Skeletal muscle satellite cell (primary cell): Measurements from ENCODE around the gene STKLD1. TPM values are rescaled to one million over a fixed set of nuclear protein-coding genes. Genes with fewer than 3 reads are reported as not detected.
"Not testable (repeated sequence)": the region's sequence is repeated elsewhere in the genome, so short reads cannot be mapped to it uniquely, and the experiment has no call there.

ENCODE experiments used
- H3K27me3 ChIP-seq: 2 replicates; pipeline ENCODE4 v1.7.0; 2013; ENCODE audit warnings: low read length; ENCODE audit not compliant: control insufficient read depth, insufficient read depth
- H3K36me3 ChIP-seq: 2 replicates; pipeline ENCODE4 v1.7.0; 2013; ENCODE audit warnings: mild to moderate bottlenecking, control low read depth, low read length; ENCODE audit not compliant: insufficient read depth
- H3K4me1 ChIP-seq: 2 replicates; pipeline ENCODE4 v1.7.0; 2013; ENCODE audit warnings: low read length; ENCODE audit not compliant: control insufficient read depth, insufficient read depth
- H3K4me2 ChIP-seq: 2 replicates; pipeline ENCODE4 v1.7.0; 2013; ENCODE audit warnings: mild to moderate bottlenecking, low read length
- H3K4me3 ChIP-seq: 2 replicates; pipeline ENCODE4 v1.7.0; 2013; ENCODE audit warnings: low read length
- H3K9ac ChIP-seq: 2 replicates; pipeline ENCODE4 v1.7.0; 2013; ENCODE audit warnings: mild to moderate bottlenecking, low read depth, low read length, moderate library complexity
- H3K9me3 ChIP-seq: replicated peaks from 2 replicates; pipeline ENCODE4 v1.7.0; 2013; ENCODE audit warnings: mild to moderate bottlenecking, control low read depth, low read length
- total RNA-seq: library from RNA; depleted of rRNA; stranded (reverse); fragments of >200 nt; gene quantifications from 2 replicates; pipeline ENCODE4 v1.2.3, GENCODE V29; 2012; rRNA removed

The STKLD1 gene
- total RNA-seq, result 1.1 TPM in 1 of 2 replicates, not detected in the other

DNA sequence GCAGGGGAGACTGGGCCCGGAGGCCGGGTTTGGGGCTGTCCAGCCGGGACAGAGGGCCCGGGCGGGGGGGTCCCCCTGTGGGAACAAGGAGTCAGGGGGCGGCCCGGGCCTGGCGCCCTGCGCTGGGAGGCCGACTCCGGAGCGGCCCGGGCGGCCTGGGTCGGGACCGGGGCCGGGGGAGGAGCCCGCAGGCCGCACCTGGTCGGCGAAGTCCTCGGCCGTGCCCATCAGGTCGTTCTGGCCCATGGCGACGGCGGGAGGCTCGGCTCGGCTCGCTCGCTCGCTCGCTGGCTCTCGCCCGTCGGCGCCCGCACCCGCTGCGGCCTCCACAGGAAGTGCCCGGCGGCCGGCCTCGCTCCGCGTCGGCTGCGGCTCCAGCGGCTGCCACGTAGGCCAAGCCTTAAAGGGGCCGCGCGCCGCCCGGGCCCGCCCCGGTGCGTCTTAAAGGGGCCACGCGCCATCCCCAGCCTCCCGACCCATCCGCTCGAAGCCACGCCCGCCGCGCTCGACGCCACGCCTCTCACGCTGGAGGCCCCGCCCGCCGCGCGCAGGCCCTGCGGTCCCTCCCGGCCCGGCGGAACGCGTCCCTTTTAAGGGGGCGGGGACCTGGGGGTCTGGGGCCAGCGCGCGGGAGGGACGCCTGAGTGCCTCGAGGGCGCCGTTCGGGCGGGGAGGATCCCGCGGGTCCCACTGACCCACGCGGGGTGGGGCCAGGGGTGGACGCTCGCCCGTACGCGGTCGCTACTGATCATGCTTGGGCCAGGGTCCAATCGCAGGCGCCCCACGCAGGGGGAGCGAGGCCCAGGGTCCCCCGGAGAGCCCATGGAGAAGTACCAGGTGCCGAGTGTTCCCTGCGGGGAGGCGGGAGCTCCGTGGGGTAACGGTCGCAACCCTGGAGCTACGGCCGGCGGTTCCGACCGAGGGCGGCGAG, at the start of gene STKLD1, which contains the start of gene SURF4:
TSS of gene STKLD1 (plus strand) at position 643 of the 931 bp plus-strand sequence. CDS start at position 751, 108 bp downstream.
TSS of gene SURF4 (minus strand) at position 337 of the 931 bp plus-strand sequence. CDS start at position 246, 91 bp downstream.
- Histone ChIP-seq H3K4me3 (peak within 1 kb of the TSS; percentile 93), H3K36me3 (peaks cover 24% of the 10 kb centered on the region), H3K4me2 (peak within 1 kb of the TSS; percentile 97), H3K9me3 (no peaks in the 10 kb centered on the region), H3K27me3 (no peaks in the 10 kb centered on the region), H3K9ac (peak within 1 kb of the TSS; percentile 96), H3K4me1 (peaks cover 39% of the 10 kb centered on the region)

DNA sequence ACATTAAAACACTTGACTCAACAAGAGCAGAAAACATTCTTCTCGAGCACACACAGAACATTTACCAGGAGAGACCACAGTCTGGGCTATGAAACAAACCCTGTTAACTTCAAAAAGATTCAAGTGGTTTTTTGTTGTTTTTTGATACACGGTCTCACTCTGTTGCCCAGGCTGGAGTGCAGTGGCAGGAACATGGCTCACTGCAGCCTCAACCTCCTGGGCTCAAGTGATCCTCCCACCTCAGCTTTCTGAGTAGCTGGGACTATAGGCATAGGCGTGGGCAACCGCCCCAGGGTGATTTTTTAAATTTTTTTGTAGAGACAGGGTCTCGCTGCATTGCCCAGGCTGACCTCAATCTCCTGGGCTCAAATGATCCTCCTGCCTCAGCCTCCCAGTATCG, 49.1 kb upstream of the STKLD1 start:
- not testable (repeated sequence) for H3K9ac ChIP-seq, H3K27me3 ChIP-seq, H3K4me1 ChIP-seq, H3K4me3 ChIP-seq, H3K9me3 ChIP-seq, H3K4me2 ChIP-seq
- H3K36me3 ChIP-seq, result peaks cover 18% of the 10 kb centered on the region

DNA sequence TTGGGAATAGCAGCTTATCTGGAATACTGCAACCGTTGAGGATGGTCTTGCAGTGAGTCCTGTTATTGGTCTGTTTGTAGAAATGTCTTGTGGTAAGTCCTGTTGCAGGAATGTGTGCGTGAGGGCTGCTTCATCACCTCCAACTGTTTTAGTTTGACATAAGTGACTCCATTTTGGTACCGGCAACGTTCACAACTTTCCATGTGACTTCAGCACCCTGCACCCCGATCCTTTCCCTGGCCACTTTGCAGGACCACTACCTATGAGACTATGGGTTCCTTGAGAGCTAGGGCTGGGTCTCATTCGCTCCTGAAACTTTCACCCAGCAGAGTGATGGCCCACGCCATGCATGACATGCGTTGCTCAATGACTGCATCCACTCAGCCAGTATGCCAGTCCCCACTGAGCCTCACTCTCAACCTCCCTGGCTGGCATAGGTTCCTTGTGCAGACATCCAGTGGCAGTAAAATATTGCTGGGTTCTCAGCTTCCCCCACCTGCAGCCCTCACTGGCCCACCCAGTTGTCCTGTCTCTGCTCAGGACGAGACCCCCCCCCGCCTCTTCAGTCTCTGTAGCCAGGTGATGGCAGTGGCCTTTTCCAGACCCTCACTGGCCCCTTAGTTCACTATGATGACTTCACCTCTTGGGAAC, 48.2 kb upstream of the STKLD1 start:
- no peaks in the 10 kb centered on the region for H3K27me3 ChIP-seq
- H3K9ac ChIP-seq, result no peak overlapping the region
- H3K4me1 ChIP-seq, result no peaks in the 10 kb centered on the region
- no peak overlapping the region for H3K4me2 ChIP-seq
- peaks cover 28% of the 10 kb centered on the region for H3K36me3 ChIP-seq
- no peak overlapping the region for H3K4me3 ChIP-seq
- H3K9me3 ChIP-seq, result no peaks in the 10 kb centered on the region

DNA sequence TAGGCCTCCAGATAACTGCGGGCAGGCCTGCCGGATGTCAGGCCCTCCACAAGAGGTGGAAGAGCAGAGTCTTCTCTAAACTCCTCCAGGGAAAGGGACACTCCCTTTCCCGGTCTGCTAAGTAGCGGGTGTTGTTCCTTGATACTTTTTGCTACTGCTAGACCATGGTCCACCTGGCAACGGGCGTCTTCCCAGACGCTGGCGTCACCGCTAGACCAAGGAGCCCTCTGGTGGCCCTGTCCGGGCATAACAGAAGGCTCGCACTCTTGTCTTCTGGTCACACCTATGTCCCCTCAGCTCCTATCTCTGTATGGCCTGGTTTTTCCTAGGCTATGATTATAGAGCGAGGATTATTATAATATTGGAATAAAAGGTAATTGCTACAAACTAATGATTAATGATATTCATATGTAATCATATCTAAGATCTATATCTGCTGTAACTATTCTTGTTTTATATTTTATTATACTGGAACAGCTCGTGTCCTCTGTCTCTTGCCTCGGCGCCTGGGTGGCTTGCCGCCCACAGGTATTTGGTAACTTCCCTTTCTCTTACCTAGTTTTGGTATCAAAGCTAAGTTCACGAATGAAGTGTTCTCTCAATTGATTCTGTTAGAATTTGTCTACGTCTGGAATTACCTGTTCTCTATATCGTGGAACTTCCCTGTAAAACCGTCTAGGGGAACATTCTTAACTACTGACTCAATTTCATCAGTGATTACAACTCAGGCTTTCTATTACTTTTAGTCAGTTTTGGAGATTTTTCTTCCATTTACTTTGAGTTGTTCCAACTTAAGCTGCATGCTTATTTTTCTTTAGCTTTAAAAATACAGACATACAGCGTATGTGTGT, 46.6 kb upstream of the STKLD1 start:
- H3K4me1 ChIP-seq, H3K4me3 ChIP-seq, H3K9me3 ChIP-seq, H3K9ac ChIP-seq, H3K4me2 ChIP-seq, H3K27me3 ChIP-seq: not testable (repeated sequence)
- H3K36me3 ChIP-seq, result peaks cover 43% of the 10 kb centered on the region

DNA sequence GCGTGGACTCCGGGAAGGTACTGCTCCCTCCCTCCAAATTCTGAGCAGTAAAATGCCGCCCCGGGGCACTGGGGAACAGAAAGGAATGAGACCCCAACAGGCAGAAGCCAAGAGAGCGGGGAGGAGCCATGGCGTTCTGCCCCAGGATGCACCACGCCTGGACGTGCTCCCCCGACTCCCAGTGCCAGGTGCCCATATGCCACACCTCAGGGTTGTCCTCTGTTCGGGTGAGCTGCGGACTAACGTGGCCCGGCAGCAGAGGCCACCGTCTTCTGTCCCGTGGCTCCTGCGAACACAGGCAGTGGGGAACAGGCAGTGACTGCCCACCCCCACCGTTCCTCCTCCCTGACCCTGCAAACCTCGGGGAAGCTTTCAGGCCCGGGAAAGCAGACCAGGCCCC, 44.9 kb upstream of the STKLD1 start:
- no peaks in the 10 kb centered on the region for H3K27me3 ChIP-seq
- no peak overlapping the region for H3K4me3 ChIP-seq
- H3K9me3 ChIP-seq, result no peaks in the 10 kb centered on the region
- no peak overlapping the region for H3K4me2 ChIP-seq
- H3K9ac ChIP-seq, result no peak overlapping the region
- peaks cover 8% of the 10 kb centered on the region for H3K4me1 ChIP-seq
- peaks cover 43% of the 10 kb centered on the region for H3K36me3 ChIP-seq

DNA sequence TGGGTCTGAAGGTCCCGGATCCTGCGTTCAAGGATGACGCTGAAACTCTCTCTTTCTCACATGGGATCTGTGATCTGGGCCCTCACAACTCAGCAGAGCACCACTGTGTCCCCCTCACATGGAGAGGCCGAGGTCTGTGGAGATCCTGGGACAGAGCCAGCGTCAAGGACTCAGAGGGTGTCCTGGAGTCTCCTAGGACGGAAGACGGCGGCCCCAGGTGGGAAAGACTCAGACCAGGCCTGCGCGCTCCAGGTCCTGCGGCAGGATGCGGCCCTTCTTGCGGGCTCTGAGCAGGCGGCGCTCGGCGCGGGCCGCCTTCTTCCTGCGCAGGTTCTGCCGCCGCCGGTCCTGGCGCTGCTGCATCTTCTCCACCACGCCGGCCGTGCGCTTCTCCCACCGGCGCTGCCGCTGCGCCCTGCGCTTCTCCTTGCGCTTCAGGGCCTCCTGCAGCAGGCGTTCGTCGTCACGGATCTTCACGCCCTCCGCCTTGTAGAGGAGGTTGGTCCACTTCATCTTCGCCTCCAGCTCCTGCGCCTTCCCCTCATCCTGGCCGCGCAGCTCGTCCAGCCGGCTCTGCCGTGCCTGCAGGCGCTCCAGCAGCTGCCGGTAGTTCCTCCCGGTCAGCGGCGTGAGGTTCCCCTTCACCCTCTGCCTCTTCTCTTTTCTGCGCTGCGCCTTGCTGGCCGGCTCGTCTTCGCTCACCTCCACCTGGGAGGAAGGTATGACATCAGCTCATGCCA, 44.4 kb upstream of the STKLD1 start:
- H3K4me1 ChIP-seq, result peaks cover 13% of the 10 kb centered on the region
- H3K4me2 ChIP-seq, result no peak overlapping the region

DNA sequence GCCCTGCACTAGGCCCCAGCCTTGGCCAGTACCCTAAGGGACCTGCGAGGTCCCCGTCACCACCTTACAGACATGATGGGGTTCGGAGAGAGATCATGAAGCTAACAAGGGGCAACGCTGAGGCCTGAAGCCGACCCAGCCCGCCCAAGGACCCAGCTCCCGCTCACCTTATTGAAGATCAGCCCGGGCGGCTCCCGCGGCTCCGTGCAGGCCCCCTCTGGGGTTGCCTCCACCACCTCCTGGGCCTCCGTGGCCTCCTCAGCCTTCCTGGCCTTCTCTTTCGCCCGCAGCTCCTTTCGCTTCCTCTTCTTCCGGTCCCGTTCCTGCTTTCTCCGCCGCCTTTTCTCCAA, 43.8 kb upstream of the STKLD1 start:
- Histone ChIP-seq H3K4me1 (peaks cover 13% of the 10 kb centered on the region), H3K4me3 (no peak overlapping the region), H3K9ac (no peak overlapping the region), H3K36me3 (peaks cover 43% of the 10 kb centered on the region), H3K9me3 (no peaks in the 10 kb centered on the region), H3K4me2 (no peak overlapping the region), H3K27me3 (no peaks in the 10 kb centered on the region)

More for the DNA sequence above, 44.4 kb upstream of the STKLD1 start:
- Histone ChIP-seq H3K36me3 (peaks cover 43% of the 10 kb centered on the region), H3K27me3 (no peaks in the 10 kb centered on the region), H3K4me3 (no peak overlapping the region), H3K9me3 (no peaks in the 10 kb centered on the region), H3K9ac (no peak overlapping the region)

DNA sequence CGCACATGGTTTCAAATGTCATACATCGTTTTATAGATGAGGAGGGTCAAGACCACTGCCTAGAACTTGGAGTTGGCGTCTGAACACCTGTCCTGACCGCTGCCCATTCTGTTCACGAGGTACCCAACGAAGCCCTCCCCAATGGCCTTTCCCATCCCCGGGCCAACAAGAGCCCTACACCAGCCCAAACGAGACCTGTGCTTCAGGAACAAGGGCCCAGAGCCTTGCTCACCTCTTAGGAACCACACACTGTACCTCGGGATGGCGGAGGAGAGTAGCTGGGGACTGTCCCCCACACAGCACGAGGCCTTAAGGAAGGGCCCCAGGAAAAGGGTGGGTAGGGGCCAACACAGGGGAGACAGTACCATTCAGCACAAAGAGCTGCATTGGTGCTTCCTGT, 43.2 kb upstream of the STKLD1 start:
- Histone ChIP-seq H3K4me3 (no peak overlapping the region), H3K9ac (no peak overlapping the region), H3K36me3 (peaks cover 43% of the 10 kb centered on the region), H3K27me3 (no peaks in the 10 kb centered on the region), H3K9me3 (no peaks in the 10 kb centered on the region), H3K4me2 (no peak overlapping the region), H3K4me1 (peaks cover 13% of the 10 kb centered on the region)

DNA sequence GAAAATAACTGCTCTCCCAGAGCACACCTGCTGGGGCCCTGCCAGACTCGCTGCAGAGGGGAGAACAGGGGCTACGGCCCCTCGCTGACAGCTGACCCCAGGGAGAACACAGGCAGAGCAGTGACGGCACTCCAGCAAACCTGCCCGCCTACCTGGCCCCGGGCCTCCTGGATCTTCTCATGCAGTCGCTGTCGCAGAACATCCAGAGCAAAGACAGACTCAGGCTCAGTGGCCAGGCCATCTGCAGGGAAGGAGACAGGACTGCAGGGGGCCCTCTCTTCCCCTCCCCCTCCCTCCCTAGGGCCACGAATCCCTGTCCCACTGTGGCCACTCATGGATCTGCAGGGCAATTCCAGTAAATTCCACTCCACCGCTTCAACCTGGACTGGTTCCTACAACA, 42.6 kb upstream of the STKLD1 start:
- Histone ChIP-seq H3K4me3 (no peak overlapping the region), H3K9ac (no peak overlapping the region)

DNA sequence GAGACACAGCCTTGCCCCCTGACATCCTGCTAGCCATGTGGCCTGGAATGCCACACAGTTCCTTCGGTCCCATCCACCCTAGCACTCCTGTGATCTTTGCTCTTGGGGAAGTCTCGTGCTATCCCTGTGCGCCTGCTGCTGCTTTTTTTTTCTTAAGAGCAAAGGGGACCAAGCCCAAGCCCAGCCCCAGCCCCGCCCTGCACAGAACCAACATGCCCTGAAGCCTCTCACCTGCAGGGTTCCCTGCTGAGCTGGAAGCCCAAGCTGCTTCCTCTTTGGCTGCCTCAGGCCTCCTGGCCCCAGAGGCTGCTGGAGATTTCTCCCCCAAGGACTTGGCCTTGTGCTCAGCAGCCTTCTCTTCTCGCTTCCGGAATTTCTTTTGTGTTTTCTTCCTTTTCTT, 42.0 kb upstream of the STKLD1 start:
- H3K36me3 ChIP-seq, result peaks cover 46% of the 10 kb centered on the region
- peak overlapping the region; percentile 97 for H3K4me2 ChIP-seq
- H3K4me1 ChIP-seq, result peaks cover 13% of the 10 kb centered on the region
- no peaks in the 10 kb centered on the region for H3K27me3 ChIP-seq
- H3K4me3 ChIP-seq, result no peak overlapping the region
- H3K9me3 ChIP-seq, result no peaks in the 10 kb centered on the region
- no peak overlapping the region for H3K9ac ChIP-seq

More for the DNA sequence above, 42.6 kb upstream of the STKLD1 start:
- H3K4me2 ChIP-seq, result no peak overlapping the region
- peaks cover 13% of the 10 kb centered on the region for H3K4me1 ChIP-seq
- no peaks in the 10 kb centered on the region for H3K9me3 ChIP-seq
- peaks cover 43% of the 10 kb centered on the region for H3K36me3 ChIP-seq
- H3K27me3 ChIP-seq, result no peaks in the 10 kb centered on the region
